SK-N-SH (cell line): ENCODE measurements around the gene ZMYND8. TPM values are rescaled to one million over a fixed set of nuclear protein-coding genes. Genes with fewer than 3 reads are reported as not detected.

ENCODE experiments used
- CTCF ChIA-PET: fragments of 300-600, 350-600 bp; formaldehyde crosslinking; extraction: SDS; loops from one replicate; lab custom pipeline; 2021; lab: Yijun Ruan, JAX
- POLR2A ChIA-PET: fragments of 350-600 bp; sonication (Branson Sonifier 250); formaldehyde crosslinking; extraction: SDS; loops from one replicate; lab custom pipeline; 2020; ENCODE audit warnings: antibody characterized with exemption, inconsistent platforms; lab: Yijun Ruan, JAX
- DNase-seq: peaks from one replicate; pipeline ENCODE4 v3.0.0; 2012
- H2AFZ ChIP-seq: fragments of 200-600 bp; sonication (generic); 2 replicates; pipeline ENCODE4 v1.8.1; 2016; ENCODE audit warnings: antibody characterized with exemption, mild to moderate bottlenecking, low read depth
- H3F3A ChIP-seq: fragments of 200-600 bp; sonication (generic); replicated peaks from 2 replicates; pipeline ENCODE3; 2016; ENCODE audit warnings: antibody characterized with exemption, mild to moderate bottlenecking; ENCODE audit not compliant: insufficient read depth
- H3K27ac ChIP-seq, 2 experiments: fragments of 200-500 bp in 1 of 2; fragments of 200-600 bp in 1 of 2; sonication (Bioruptor generic) in 1 of 2; sonication (generic), shearing (Covaris generic) in 1 of 2; 2 replicates each; pipeline versions ENCODE4 v1.5.1 to v1.6.1; 2014 to 2016; ENCODE audit warnings: low read depth in 2 of 2, inconsistent platforms in 1 of 2, low read length in 1 of 2, mild to moderate bottlenecking in 1 of 2, mixed read lengths in 1 of 2
- H3K27me3 ChIP-seq: fragments of 200-600 bp; sonication (generic), shearing (Covaris generic); 2 replicates; pipeline ENCODE4 v1.6.1; 2016; ENCODE audit warnings: mixed run types; ENCODE audit not compliant: insufficient read depth
- H3K36me3 ChIP-seq, 2 experiments: fragments of 200-500 bp in 1 of 2; fragments of 200-600 bp in 1 of 2; sonication (Bioruptor generic) in 1 of 2; sonication (generic) in 1 of 2; replicated peaks in 1 of 2; 2 replicates each; pipeline versions ENCODE3 to v1.5.1; 2014 to 2016; ENCODE audit warnings: low read length in 1 of 2, mild to moderate bottlenecking in 1 of 2; ENCODE audit not compliant: insufficient read depth in 2 of 2, control insufficient read depth in 1 of 2
- H3K4me1 ChIP-seq, 2 experiments: fragments of 200-500 bp in 1 of 2; fragments of 200-600 bp in 1 of 2; sonication (Bioruptor generic) in 1 of 2; sonication (generic), shearing (Covaris generic) in 1 of 2; 2 replicates each; pipeline versions ENCODE4 v1.5.1 to v1.6.1; 2014 to 2016; ENCODE audit warnings: low read depth in 1 of 2, low read length in 1 of 2, mixed run types in 1 of 2; ENCODE audit not compliant: insufficient read depth in 2 of 2, control insufficient read depth in 1 of 2
- H3K4me2 ChIP-seq: fragments of 200-600 bp; sonication (generic), shearing (Covaris generic); 2 replicates; pipeline ENCODE4 v1.6.1; 2017; ENCODE audit warnings: mixed run types
- H3K4me3 ChIP-seq, 2 experiments: fragments of 200-500 bp in 1 of 2; fragments of 200-600 bp in 1 of 2; sonication (Bioruptor generic) in 1 of 2; sonication (generic), shearing (Covaris generic) in 1 of 2; 2 replicates each; pipeline versions ENCODE4 v1.5.1 to v1.8.1; 2014 to 2016; ENCODE audit warnings: low read depth in 2 of 2, inconsistent platforms in 1 of 2, low read length in 1 of 2, mild to moderate bottlenecking in 1 of 2, mixed read lengths in 1 of 2, moderate library complexity in 1 of 2
- H3K79me2 ChIP-seq: fragments of 200-600 bp; sonication (generic); 2 replicates; pipeline ENCODE4 v1.8.1; 2017; ENCODE audit warnings: mild to moderate bottlenecking; ENCODE audit not compliant: insufficient read depth
- H3K9ac ChIP-seq: fragments of 200-600 bp; sonication (generic); 2 replicates; pipeline ENCODE4 v1.6.1; 2017; ENCODE audit warnings: mixed run types
- H3K9me2 ChIP-seq: fragments of 200-600 bp; sonication (generic); 2 replicates; pipeline ENCODE4 v1.6.1; 2017; ENCODE audit warnings: mixed run types
- H3K9me3 ChIP-seq: fragments of 200-600 bp; sonication (generic); 2 replicates; pipeline ENCODE4 v1.6.1; 2017; ENCODE audit warnings: mixed run types, mild to moderate bottlenecking, moderate library complexity
- H4K20me1 ChIP-seq: fragments of 200-600 bp; sonication (generic); 2 replicates; pipeline ENCODE4 v1.6.1; 2017; ENCODE audit warnings: mild to moderate bottlenecking, mixed run types; ENCODE audit not compliant: insufficient read depth
- ELF1 ChIP-seq: IDR thresholded peaks from 2 replicates; pipeline ENCODE4 v1.4.0; 2012
- FOSL2 ChIP-seq: IDR thresholded peaks from 2 replicates; pipeline ENCODE4 v1.4.0; 2012; ENCODE audit warnings: low read depth, mild to moderate bottlenecking, moderate library complexity, borderline replicate concordance
- JUND ChIP-seq: IDR thresholded peaks from 2 replicates; pipeline ENCODE4 v1.4.0; 2012
- MEF2A ChIP-seq: IDR thresholded peaks from 2 replicates; pipeline ENCODE4 v1.4.0; 2012; ENCODE audit warnings: low read depth, borderline replicate concordance
- MXI1 ChIP-seq: IDR thresholded peaks from 2 replicates; pipeline ENCODE4 v1.6.1; 2012; ENCODE audit warnings: mild to moderate bottlenecking, low read depth, low read length, improper control_type of control experiment
- NFIC ChIP-seq: IDR thresholded peaks from 2 replicates; pipeline ENCODE4 v1.4.0; 2012; ENCODE audit warnings: borderline replicate concordance
- NRF1 ChIP-seq: IDR thresholded peaks from 2 replicates; pipeline ENCODE4 v1.6.1; 2012; ENCODE audit warnings: low read depth, mild to moderate bottlenecking, low read length
- PBX3 ChIP-seq: IDR thresholded peaks from 2 replicates; pipeline ENCODE4; 2012
- RCOR1 ChIP-seq: fragments of 150-350 bp; IDR thresholded peaks from 2 replicates; pipeline ENCODE4 v1.6.1; 2017; ENCODE audit warnings: antibody characterized with exemption, low read length
- SIN3A ChIP-seq: IDR thresholded peaks from 2 replicates; pipeline ENCODE4 v1.6.1; 2012; ENCODE audit warnings: low read depth, mild to moderate bottlenecking, low read length, moderate library complexity, borderline replicate concordance
- SMC3 ChIP-seq: IDR thresholded peaks from 2 replicates; pipeline ENCODE4 v1.6.1; 2012; ENCODE audit warnings: low read depth, low read length, improper control_type of control experiment
- ZBTB33 ChIP-seq: IDR thresholded peaks from 2 replicates; pipeline ENCODE4 v1.4.0; 2012; ENCODE audit warnings: low read depth, borderline replicate concordance
- WGBS: methylation state at CpG from one replicate; pipeline ENCODE4 v1.1.6; 2017; ENCODE audit warnings: low lambda C conversion rate; 5-methylcytosine and 5-hydroxymethylcytosine counted together
- polyA plus RNA-seq, 3 experiments: library from polyadenylated mRNA; depleted of rRNA; stranded (reverse); fragments of >200 nt; gene quantifications; 2 replicates each; pipeline ENCODE4 v1.2.3, GENCODE V29; 2012
- TF ChIP-seq, protein P1 (sequence below): IDR thresholded peaks from 2 replicates; pipeline ENCODE4 v1.4.0; 2012; ENCODE audit warnings: low read depth, borderline replicate concordance
- TF ChIP-seq, protein P2 (sequence below): fragments of 150-350 bp; IDR thresholded peaks from 2 replicates; pipeline ENCODE4 v1.6.1; 2016; ENCODE audit warnings: mild to moderate bottlenecking, low read depth, low read length
- TF ChIP-seq, protein P3 (sequence below): IDR thresholded peaks from 2 replicates; pipeline ENCODE4 v1.6.1; 2012; ENCODE audit warnings: mild to moderate bottlenecking, low read depth, low read length, moderate library complexity

Gene ZMYND8
- polyA plus RNA-seq, 1 of the 3 experiments (the other 2 are of a cell fraction), result 25.3 TPM

- 60% methylated on average over 3 of the region's 3 CpGs for WGBS
- no peak for DNase-seq
- Histone ChIP-seq H3K36me3 (no peaks in the 10 kb centered on the region), H3K9me3 (no peaks in the 10 kb centered on the region), H3F3A (no peaks in the 10 kb centered on the region), H3K79me2 (no peaks in the 10 kb centered on the region), H3K9ac (no peak overlapping the region), H3K4me1 (peaks cover 0 to 2% of the 10 kb centered on the region in 2 experiments; a peak in 1 of 4 replicates), H4K20me1 (no peaks in the 10 kb centered on the region), H3K4me2 (no peak overlapping the region), H3K27ac (no peak overlapping the region), H3K4me3 (no peak overlapping the region), H2AFZ (no peak overlapping the region), H3K9me2 (no peaks in the 10 kb centered on the region), H3K27me3 (no peaks in the 10 kb centered on the region)
- ChIA-PET POLR2A (no interaction called here), CTCF (interaction anchor here (1.5 to 1.6 kb wide), 2 partner anchors 14 to 192 kb away, joined by 4 to 5 read pairs; no protein-coding TSS in a partner anchor)
- TF ChIP-seq SIN3A (no peak), NRF1 (no peak), NFIC (no peak), MXI1 (no peak), RCOR1 (no peak), JUND (no peak), MEF2A (no peak), PBX3 (no peak), SMC3 (no peak), ZBTB33 (no peak), FOSL2 (no peak), ELF1 (no peak)
- TF ChIP-seq, protein P1, sequence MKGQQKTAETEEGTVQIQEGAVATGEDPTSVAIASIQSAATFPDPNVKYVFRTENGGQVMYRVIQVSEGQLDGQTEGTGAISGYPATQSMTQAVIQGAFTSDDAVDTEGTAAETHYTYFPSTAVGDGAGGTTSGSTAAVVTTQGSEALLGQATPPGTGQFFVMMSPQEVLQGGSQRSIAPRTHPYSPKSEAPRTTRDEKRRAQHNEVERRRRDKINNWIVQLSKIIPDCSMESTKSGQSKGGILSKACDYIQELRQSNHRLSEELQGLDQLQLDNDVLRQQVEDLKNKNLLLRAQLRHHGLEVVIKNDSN, result no peak
- TF ChIP-seq, protein P2, sequence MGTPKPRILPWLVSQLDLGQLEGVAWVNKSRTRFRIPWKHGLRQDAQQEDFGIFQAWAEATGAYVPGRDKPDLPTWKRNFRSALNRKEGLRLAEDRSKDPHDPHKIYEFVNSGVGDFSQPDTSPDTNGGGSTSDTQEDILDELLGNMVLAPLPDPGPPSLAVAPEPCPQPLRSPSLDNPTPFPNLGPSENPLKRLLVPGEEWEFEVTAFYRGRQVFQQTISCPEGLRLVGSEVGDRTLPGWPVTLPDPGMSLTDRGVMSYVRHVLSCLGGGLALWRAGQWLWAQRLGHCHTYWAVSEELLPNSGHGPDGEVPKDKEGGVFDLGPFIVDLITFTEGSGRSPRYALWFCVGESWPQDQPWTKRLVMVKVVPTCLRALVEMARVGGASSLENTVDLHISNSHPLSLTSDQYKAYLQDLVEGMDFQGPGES, result no peak
- TF ChIP-seq, protein P3, sequence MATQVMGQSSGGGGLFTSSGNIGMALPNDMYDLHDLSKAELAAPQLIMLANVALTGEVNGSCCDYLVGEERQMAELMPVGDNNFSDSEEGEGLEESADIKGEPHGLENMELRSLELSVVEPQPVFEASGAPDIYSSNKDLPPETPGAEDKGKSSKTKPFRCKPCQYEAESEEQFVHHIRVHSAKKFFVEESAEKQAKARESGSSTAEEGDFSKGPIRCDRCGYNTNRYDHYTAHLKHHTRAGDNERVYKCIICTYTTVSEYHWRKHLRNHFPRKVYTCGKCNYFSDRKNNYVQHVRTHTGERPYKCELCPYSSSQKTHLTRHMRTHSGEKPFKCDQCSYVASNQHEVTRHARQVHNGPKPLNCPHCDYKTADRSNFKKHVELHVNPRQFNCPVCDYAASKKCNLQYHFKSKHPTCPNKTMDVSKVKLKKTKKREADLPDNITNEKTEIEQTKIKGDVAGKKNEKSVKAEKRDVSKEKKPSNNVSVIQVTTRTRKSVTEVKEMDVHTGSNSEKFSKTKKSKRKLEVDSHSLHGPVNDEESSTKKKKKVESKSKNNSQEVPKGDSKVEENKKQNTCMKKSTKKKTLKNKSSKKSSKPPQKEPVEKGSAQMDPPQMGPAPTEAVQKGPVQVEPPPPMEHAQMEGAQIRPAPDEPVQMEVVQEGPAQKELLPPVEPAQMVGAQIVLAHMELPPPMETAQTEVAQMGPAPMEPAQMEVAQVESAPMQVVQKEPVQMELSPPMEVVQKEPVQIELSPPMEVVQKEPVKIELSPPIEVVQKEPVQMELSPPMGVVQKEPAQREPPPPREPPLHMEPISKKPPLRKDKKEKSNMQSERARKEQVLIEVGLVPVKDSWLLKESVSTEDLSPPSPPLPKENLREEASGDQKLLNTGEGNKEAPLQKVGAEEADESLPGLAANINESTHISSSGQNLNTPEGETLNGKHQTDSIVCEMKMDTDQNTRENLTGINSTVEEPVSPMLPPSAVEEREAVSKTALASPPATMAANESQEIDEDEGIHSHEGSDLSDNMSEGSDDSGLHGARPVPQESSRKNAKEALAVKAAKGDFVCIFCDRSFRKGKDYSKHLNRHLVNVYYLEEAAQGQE, result no peak
Measured at GRCh38 chr20:47191956-47192355, 164.5 kb downstream of the ZMYND8 start.
